ENCODE data around the gene NMT1.

Gene NMT1

GRCh38 chr17:45135978-45136791, 75.1 kb downstream of the NMT1 start:
- DNase-seq (ENCODE audit: low read depth in 2 of 2): no peak

GRCh38 chr17:45136846-45137560, 75.9 kb downstream of the NMT1 start:
- DNase-seq (ENCODE audit: low read depth in 2 of 2): no peak

GRCh38 chr17:45137561-45138305, 76.6 kb downstream of the NMT1 start:
- DNase-seq (ENCODE audit: low read depth in 2 of 2): no peak

GRCh38 chr17:45138911-45139532, 77.9 kb downstream of the NMT1 start:
- DNase-seq (ENCODE audit: low read depth in 2 of 2): no peak

DNA sequence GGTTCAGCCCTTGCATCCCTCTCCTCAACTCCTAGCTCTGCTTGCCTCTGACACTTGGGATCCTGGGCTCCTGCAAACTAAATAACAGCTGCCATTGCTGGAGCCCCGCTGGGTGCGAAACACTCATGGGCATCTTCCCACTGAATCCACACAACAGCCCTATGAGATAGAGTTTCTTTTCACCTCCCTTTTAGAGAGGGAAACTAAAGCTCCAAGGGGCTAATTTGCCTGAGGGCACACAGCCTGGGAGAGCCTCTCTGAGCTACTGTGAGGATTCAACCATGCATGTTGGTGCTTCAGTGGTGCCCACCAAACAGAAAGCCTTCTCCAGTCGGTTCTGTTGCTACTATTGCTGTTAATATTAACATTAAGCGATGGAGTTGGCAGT, 78.4 kb downstream of the NMT1 start:
- DNase-seq (ENCODE audit: low read depth in 2 of 2): no peak

DNA sequence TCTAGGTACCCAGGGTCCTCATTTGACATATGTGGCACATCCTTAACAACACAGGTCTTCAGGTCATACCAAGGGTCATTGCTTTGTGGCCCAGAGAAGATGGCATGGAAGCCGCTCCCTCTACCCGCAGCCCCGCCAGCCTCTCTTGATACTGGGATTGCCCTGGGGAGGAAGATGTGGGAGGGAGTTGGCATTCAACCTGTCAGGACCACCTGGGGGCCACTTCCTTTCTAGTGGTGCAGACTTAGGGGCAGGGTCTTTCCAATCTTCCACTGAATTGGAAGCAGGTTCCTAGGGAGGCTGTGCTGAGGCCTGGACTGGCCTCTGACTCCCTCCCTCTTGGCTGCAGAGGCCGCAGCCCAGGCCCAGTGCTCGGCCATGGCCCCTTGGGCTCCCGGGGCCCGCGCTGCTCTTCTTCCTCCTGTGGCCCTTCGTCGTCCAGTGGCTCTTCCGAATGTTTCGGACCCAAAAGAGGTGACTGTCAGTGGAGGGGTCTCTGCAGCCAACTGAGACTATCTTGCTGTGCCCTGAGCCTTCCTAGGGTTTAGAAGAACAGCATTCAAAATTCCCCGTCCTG, 82.1 kb downstream of the NMT1 start:
- no peak for DNase-seq (ENCODE audit: low read depth in 2 of 2)

GRCh38 chr17:45143767-45144198, 82.7 kb downstream of the NMT1 start:
- no peak for DNase-seq (ENCODE audit: low read depth in 2 of 2)

DNA sequence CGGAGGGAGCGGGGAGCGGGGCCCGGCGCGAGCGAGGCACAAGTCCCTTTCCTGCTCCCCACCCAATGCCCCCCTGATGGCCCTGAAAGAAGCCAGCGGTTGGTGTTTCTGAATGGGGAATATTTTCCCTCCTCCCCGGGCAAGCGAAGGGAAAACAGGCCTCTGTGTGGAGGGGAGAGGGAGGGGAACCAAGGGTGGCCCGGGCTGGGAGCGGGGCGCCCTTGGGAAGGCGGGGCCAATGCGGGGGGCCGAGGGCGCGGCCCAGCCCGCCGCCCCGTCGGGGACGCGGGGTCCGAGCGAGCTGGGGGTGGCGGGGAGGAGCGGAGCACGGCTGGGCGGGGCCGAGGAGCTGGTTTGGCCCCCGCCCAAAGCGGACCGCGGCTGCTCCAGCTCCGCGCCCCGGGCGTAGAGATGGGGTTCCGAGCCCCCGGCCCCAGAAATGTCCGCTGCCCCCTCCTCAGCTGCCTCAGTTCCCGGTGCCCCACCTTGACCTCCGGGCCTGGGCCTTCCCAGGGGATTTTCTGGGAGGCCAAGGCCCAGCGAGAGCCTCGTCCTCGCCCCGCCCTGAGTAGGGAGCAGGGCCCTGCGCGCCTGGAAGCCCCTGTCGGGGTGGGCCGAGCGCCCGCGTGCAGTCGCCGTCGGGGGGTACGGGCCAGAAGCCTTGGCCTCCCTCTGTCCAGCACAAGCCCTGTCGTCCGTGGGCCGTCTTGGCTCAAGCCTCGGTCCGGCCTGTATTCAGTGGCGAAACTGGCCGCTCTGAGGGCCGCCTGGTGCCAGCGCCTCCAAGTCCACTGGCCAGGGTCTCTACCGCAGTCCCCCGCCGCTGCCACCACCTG, 83.3 kb downstream of the NMT1 start:
- peak in 1 of 2 experiments; percentile 22 for DNase-seq (ENCODE audit: low read depth in 2 of 2)

GRCh38 chr17:45145035-45145389, 83.9 kb downstream of the NMT1 start:
- no peak for DNase-seq (ENCODE audit: low read depth in 2 of 2)

- no peak for DNase-seq (ENCODE audit: low read depth in 2 of 2)
Measured at GRCh38 chr17:45146166-45146565, 85.0 kb downstream of the NMT1 start.

DNA sequence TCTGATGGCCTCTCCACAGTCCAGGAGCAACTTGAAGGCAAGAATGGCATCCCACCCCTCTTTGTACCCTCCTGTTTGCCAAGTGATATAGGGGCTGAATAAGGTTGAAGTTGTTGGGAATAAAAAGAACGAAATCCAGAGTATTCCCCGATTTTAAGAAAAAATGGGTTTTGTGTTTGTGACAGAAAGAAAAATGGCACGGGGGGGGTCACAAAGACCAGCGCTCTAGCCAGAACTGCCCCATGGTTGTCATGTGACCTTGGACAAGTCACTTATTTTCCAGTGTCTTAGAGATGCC, 85.4 kb downstream of the NMT1 start:
- no peak for DNase-seq (ENCODE audit: low read depth in 2 of 2)

GRCh38 chr17:45146890-45147580, 85.9 kb downstream of the NMT1 start:
- DNase-seq (ENCODE audit: low read depth in 2 of 2): peak in 1 of 2 experiments; percentile 43

- DNase-seq (ENCODE audit: low read depth in 2 of 2): peak; percentile 61 to 70
Measured at GRCh38 chr17:45147581-45148182, 86.6 kb downstream of the NMT1 start.

GRCh38 chr17:45148183-45149036, 87.3 kb downstream of the NMT1 start, which contains the start of gene HEXIM1:
Gene HEXIM1, plus strand, starts transcription at chr17:45148475. Its CDS starts 716 bp downstream, at chr17:45149191.
- DNase-seq (ENCODE audit: low read depth in 2 of 2): peak; percentile 97 to 99

GRCh38 chr17:45149037-45149668, 88.0 kb downstream of the NMT1 start:
- peak in 1 of 2 experiments; percentile 68 for DNase-seq (ENCODE audit: low read depth in 2 of 2)

- peak in 1 of 2 experiments; percentile 38 for DNase-seq (ENCODE audit: low read depth in 2 of 2)
Measured at GRCh38 chr17:45149669-45150664, 88.8 kb downstream of the NMT1 start.

All from stimulated activated CD4-positive, alpha-beta T cell treated with anti-CD3 and anti-CD28 coated beads, Interleukin-12 subunit alpha, Interleukin-12 subunit beta, amount 100 ng/mL, for 24 hours (primary cell).